DND-41 (cell line): ENCODE results near the gene NMBR.

Experiments
- EZH2 ChIP-seq: IDR thresholded peaks from 3 replicates; pipeline ENCODE4 v1.6.1; 2012; ENCODE audit warnings: borderline replicate concordance, low read depth, mild to moderate bottlenecking, moderate library complexity, low read length, inconsistent platforms; ENCODE audit not compliant: severe bottlenecking
- TF ChIP-seq, protein P1 (sequence below): IDR thresholded peaks from 2 replicates; pipeline ENCODE4 v1.5.1; 2012; ENCODE audit warnings: borderline replicate concordance, low read length, moderate library complexity, mild to moderate bottlenecking; ENCODE audit not compliant: poor library complexity, severe bottlenecking; ENCODE audit errors: extremely low read depth

DNA sequence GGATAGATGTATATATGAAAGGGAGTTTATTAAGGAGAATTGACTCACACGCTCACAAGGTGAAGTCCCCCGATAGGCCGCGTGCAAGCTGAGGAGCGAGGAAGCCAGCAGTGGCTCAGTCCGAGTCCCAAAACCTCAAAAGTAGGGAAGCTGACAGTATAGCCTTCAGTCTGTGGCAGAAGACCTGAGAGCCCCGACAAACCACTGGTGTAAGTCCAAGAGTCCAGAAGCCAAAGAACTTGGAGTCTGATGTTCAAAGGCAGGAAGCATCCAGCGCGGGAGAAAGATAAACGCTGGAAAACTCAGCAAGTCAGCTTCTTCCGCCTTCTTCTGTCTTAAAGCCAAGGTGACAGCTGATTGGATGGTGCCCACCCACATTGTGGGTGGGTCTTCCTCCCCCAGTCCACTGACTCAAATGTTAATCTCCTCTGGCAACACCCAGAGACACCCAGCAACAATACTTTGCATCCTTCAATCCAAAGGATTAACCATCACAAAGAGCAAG, 116.8 kb downstream of the NMBR start:
- TF ChIP-seq, protein P1, sequence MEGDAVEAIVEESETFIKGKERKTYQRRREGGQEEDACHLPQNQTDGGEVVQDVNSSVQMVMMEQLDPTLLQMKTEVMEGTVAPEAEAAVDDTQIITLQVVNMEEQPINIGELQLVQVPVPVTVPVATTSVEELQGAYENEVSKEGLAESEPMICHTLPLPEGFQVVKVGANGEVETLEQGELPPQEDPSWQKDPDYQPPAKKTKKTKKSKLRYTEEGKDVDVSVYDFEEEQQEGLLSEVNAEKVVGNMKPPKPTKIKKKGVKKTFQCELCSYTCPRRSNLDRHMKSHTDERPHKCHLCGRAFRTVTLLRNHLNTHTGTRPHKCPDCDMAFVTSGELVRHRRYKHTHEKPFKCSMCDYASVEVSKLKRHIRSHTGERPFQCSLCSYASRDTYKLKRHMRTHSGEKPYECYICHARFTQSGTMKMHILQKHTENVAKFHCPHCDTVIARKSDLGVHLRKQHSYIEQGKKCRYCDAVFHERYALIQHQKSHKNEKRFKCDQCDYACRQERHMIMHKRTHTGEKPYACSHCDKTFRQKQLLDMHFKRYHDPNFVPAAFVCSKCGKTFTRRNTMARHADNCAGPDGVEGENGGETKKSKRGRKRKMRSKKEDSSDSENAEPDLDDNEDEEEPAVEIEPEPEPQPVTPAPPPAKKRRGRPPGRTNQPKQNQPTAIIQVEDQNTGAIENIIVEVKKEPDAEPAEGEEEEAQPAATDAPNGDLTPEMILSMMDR = no peak
- no peak for TF ChIP-seq EZH2
